Measurements from ENCODE around the gene TNFRSF18. TPM values are rescaled to one million over a fixed set of nuclear protein-coding genes. Genes with fewer than 3 reads are reported as not detected.
"Not testable (repeated sequence)": the region's sequence is repeated elsewhere in the genome, so short reads cannot be mapped to it uniquely, and the experiment has no call there.

TNFRSF18 gene
- total RNA-seq, 2 donors from 2014 or later = 0.95 to 1.7 TPM

DNA sequence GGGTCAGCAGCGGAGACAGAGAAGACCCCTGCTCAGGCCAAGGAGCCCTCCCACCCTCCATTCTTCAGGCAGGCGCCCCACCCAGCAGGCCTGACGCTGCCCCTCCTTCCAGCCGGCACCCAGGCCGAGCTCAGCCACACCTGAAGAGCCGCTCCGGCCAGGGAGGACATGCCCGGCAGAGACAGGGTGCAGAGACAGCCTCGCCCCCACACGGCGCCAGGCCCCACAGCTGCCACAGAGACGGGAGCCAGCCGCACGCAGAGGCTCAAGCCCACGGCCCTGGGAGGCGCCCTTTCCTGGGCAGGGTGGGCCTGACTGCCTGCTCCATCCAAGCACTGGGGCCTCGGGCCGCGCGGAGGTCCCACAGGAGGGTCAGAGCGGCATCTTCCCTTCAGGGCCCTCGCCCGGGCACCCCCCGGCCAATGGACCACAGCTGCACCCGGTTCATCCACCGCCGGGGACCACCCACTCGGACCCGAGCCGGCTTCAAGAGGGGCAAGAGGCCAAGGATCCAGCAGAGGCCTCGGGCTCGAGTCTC is 27.5 kb downstream of the TNFRSF18 start:
- no peaks in the 10 kb centered on the region for H3K4me1 ChIP-seq (ENCODE audit: control insufficient read depth, insufficient read depth, low read length)
- peaks cover 4% of the 10 kb centered on the region for H3K36me3 Mint-ChIP-seq (ENCODE audit: low read depth)
- peaks cover 10% of the 10 kb centered on the region for H3K27me3 ChIP-seq (ENCODE audit: control insufficient read depth, insufficient read depth, low read length, poor library complexity, severe bottlenecking)
- TF ChIP-seq, protein P1, sequence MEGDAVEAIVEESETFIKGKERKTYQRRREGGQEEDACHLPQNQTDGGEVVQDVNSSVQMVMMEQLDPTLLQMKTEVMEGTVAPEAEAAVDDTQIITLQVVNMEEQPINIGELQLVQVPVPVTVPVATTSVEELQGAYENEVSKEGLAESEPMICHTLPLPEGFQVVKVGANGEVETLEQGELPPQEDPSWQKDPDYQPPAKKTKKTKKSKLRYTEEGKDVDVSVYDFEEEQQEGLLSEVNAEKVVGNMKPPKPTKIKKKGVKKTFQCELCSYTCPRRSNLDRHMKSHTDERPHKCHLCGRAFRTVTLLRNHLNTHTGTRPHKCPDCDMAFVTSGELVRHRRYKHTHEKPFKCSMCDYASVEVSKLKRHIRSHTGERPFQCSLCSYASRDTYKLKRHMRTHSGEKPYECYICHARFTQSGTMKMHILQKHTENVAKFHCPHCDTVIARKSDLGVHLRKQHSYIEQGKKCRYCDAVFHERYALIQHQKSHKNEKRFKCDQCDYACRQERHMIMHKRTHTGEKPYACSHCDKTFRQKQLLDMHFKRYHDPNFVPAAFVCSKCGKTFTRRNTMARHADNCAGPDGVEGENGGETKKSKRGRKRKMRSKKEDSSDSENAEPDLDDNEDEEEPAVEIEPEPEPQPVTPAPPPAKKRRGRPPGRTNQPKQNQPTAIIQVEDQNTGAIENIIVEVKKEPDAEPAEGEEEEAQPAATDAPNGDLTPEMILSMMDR (conservative IDR thresholded peaks at IDR 0.05) = no peak
- no peak overlapping the region for H3K4me3 Mint-ChIP-seq
- no peak overlapping the region for H3K4me3 ChIP-seq (ENCODE audit: low read length)
- H3K36me3 ChIP-seq (ENCODE audit: control insufficient read depth, insufficient read depth, low read length) = no peaks in the 10 kb centered on the region
- peaks cover 11% of the 10 kb centered on the region for H3K9me3 Mint-ChIP-seq
- H3K27me3 Mint-ChIP-seq (ENCODE audit: insufficient read depth) = peaks cover 14% of the 10 kb centered on the region
- H3K27ac Mint-ChIP-seq = no peak overlapping the region
- DNase-seq = peak; percentile 43
- H3K27ac ChIP-seq (ENCODE audit: low read depth, low read length) = no peak overlapping the region
- peaks cover 2% of the 10 kb centered on the region for H3K4me1 Mint-ChIP-seq
- no peaks in the 10 kb centered on the region for H3K9me3 ChIP-seq (ENCODE audit: control insufficient read depth, low read length)
- WGBS, 2 experiments (ENCODE audit: insufficient coverage in 1 of 2, insufficient read length in 1 of 2) = 94 to 95% methylated on average over 20 to 32 of the region's 32 CpGs
- no peak overlapping the region for H3K9ac ChIP-seq (ENCODE audit: extremely low read depth, low read length, poor library complexity, severe bottlenecking)

DNA sequence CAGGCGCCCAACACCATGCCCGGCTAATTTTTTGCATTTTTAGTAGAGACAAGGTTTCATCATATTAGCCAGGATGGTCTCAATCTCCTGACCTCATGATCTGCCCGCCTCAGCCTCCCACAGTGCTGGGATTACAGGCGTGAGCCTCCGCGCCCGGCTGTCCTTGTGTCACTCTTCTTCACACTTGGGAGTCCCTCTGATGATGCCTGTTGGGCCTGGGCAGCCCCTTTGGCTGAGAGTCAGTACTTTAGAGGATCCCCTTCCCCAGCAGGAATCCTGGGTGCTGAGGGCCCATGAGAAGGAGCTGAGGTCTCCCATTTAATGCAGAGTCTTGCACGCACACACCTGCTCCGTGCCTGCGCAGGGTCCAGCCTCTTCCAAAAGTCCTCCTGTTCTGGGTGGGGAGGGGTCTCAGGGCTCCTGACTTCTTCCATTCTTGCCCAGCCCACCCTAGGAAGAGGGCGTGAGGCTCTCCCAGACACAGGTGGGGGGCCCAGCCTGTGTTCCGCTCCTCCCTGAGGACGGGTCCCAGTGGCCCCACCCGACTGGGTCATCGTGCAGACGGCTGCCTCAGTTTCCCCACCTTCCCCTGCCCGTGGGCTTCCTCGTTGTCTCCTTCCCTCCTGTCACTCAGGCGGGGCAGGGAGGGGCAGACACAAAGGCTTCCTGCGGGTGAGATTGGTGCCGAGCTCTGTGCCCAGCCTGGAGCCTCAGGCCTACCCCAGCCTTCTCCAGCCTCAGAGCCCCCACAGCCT is 28.8 kb downstream of the TNFRSF18 start:
- WGBS, 2 experiments (ENCODE audit: insufficient coverage in 1 of 2, insufficient read length in 1 of 2) = 92 to 93% methylated on average over 9 to 21 of the region's 21 CpGs
- peak; percentile 37 for DNase-seq
- TF ChIP-seq, protein P1 (conservative IDR thresholded peaks at IDR 0.05) = no peak
- no peaks in the 10 kb centered on the region for H3K9me3 ChIP-seq (ENCODE audit: control insufficient read depth, low read length)
- Mint-ChIP-seq H3K27me3 (ENCODE audit: insufficient read depth) (peaks cover 14% of the 10 kb centered on the region), H3K9me3 (peaks cover 11% of the 10 kb centered on the region), H3K4me1 (peaks cover 2% of the 10 kb centered on the region), H3K36me3 (ENCODE audit: low read depth) (peaks cover 4% of the 10 kb centered on the region), H3K27ac (no peak overlapping the region), H3K4me3 (no peak overlapping the region)
- peaks cover 10% of the 10 kb centered on the region for H3K27me3 ChIP-seq (ENCODE audit: control insufficient read depth, insufficient read depth, low read length, poor library complexity, severe bottlenecking)
- no peak overlapping the region for H3K9ac ChIP-seq (ENCODE audit: extremely low read depth, low read length, poor library complexity, severe bottlenecking)
- H3K4me3 ChIP-seq (ENCODE audit: low read length) = no peak overlapping the region
- no peaks in the 10 kb centered on the region for H3K4me1 ChIP-seq (ENCODE audit: control insufficient read depth, insufficient read depth, low read length)
- no peak overlapping the region for H3K27ac ChIP-seq (ENCODE audit: low read depth, low read length)
- H3K36me3 ChIP-seq (ENCODE audit: control insufficient read depth, insufficient read depth, low read length) = no peaks in the 10 kb centered on the region

DNA sequence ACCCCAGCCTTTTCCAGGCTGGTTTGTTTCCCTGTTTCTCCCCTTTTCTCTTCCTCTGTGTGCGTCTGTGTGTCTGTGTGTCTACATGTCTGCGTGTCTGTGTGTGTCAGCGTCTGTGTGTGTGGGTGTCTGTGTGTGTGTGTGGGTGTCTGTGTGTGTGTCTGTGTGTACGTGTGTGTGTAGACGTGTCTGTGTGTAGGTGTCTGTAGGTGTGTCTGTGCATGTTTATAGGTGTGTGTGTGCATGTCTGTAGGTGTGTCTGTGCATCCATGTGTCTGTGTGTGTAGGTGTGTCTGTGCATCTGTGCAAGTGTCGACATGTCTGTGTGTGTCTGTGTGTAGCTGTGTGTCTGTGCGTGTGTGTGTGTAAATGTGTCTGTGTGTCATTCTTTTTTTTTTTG is 29.5 kb downstream of the TNFRSF18 start:
- no peaks in the 10 kb centered on the region for H3K9me3 ChIP-seq (ENCODE audit: control insufficient read depth, low read length)
- H3K36me3 ChIP-seq (ENCODE audit: control insufficient read depth, insufficient read depth, low read length) = no peaks in the 10 kb centered on the region
- H3K27me3 Mint-ChIP-seq (ENCODE audit: insufficient read depth) = peaks cover 14% of the 10 kb centered on the region
- no peak overlapping the region for H3K4me3 Mint-ChIP-seq
- no peak overlapping the region for H3K9ac ChIP-seq (ENCODE audit: extremely low read depth, low read length, poor library complexity, severe bottlenecking)
- WGBS, 2 experiments (ENCODE audit: insufficient coverage in 1 of 2, insufficient read length in 1 of 2) = 95 to 100% methylated on average over 3 to 7 of the region's 7 CpGs
- peaks cover 2% of the 10 kb centered on the region for H3K4me1 Mint-ChIP-seq
- H3K27ac Mint-ChIP-seq = no peak overlapping the region
- H3K36me3 Mint-ChIP-seq (ENCODE audit: low read depth) = peaks cover 4% of the 10 kb centered on the region
- H3K4me1 ChIP-seq (ENCODE audit: control insufficient read depth, insufficient read depth, low read length) = no peaks in the 10 kb centered on the region
- peaks cover 10% of the 10 kb centered on the region for H3K27me3 ChIP-seq (ENCODE audit: control insufficient read depth, insufficient read depth, low read length, poor library complexity, severe bottlenecking)
- no peak overlapping the region for H3K4me3 ChIP-seq (ENCODE audit: low read length)
- TF ChIP-seq, protein P1 (conservative IDR thresholded peaks at IDR 0.05) = no peak
- DNase-seq = no peak
- H3K9me3 Mint-ChIP-seq = peaks cover 11% of the 10 kb centered on the region
- no peak overlapping the region for H3K27ac ChIP-seq (ENCODE audit: low read depth, low read length)

DNA sequence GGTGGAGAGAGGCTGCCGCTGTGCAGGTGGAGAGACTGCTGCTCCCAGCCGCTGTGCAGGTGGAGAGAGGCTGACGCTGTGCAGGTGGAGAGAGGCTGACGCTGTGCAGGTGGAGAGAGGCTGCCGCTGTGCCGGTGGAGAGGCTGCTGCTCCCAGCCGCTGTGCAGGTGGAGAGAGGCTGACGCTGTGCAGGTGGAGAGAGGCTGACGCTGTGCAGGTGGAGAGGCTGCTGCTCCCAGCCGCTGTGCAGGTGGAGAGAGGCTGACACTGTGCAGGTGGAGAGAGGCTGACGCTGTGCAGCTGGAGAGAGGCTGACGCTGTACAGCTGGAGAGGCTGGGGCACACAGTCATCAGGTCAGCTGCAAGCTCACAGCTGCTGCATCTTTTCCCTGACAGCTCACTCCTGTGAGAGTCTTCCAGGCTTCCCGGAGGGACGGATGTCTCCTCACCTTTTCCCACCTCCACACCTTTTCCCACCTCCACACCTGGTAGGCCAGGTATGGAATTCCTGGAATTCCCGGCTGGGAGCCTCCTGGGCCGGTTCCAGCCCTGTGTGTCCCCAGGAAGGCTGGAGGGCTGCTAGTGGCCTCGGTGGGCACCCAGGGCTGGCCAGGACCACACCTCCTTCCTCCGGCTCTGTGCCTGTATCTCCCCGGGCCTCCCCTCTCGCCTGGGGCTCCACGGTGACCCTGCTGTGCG is 30.2 kb downstream of the TNFRSF18 start:
- peak; percentile 92 for DNase-seq
- H3K36me3 ChIP-seq (ENCODE audit: control insufficient read depth, insufficient read depth, low read length); H3K27ac Mint-ChIP-seq; H3K4me1 ChIP-seq (ENCODE audit: control insufficient read depth, insufficient read depth, low read length); H3K4me1 Mint-ChIP-seq; H3K27ac ChIP-seq (ENCODE audit: low read depth, low read length); H3K4me3 ChIP-seq (ENCODE audit: low read length); H3K9me3 ChIP-seq (ENCODE audit: control insufficient read depth, low read length); H3K36me3 Mint-ChIP-seq (ENCODE audit: low read depth); H3K4me3 Mint-ChIP-seq; H3K9ac ChIP-seq (ENCODE audit: extremely low read depth, low read length, poor library complexity, severe bottlenecking): not testable (repeated sequence)
- 66 to 79% methylated on average over 7 to 22 of the region's 22 CpGs for WGBS, 2 experiments (ENCODE audit: insufficient coverage in 1 of 2, insufficient read length in 1 of 2)
- Mint-ChIP-seq H3K27me3 (ENCODE audit: insufficient read depth) (peaks cover 14% of the 10 kb centered on the region), H3K9me3 (peaks cover 11% of the 10 kb centered on the region)
- peaks cover 10% of the 10 kb centered on the region for H3K27me3 ChIP-seq (ENCODE audit: control insufficient read depth, insufficient read depth, low read length, poor library complexity, severe bottlenecking)
